Fibroblast of lung (primary cell): ENCODE measurements around the gene CUL2. TPM values are rescaled to one million over a fixed set of nuclear protein-coding genes. Genes with fewer than 3 reads are reported as not detected.
A peak's percentile ranks its signal among the peaks of the same experiment; 100 is the strongest.

Source experiments
- DNase-seq, 2 donors: peaks; one replicate each; pipeline versions ENCODE4 v3.0.0 to v3.0.0-alpha.2; 2010; ENCODE audit warnings: low read depth in 2 of 2
- H2AFZ ChIP-seq: 2 replicates; pipeline ENCODE4 v1.5.1; 2012; ENCODE audit warnings: low read length, control low read depth, inconsistent platforms
- H3K27ac ChIP-seq: 2 replicates; pipeline ENCODE4 v1.5.1; 2011; ENCODE audit warnings: low read length, control low read depth; ENCODE audit not compliant: insufficient read depth
- H3K27me3 ChIP-seq: 2 replicates; pipeline ENCODE4 v1.5.1; 2011; ENCODE audit warnings: mild to moderate bottlenecking, low read length; ENCODE audit not compliant: control insufficient read depth, insufficient read depth
- H3K36me3 ChIP-seq: 2 replicates; pipeline ENCODE4 v1.5.1; 2011; ENCODE audit warnings: low read length; ENCODE audit not compliant: control insufficient read depth, insufficient read depth
- H3K4me1 ChIP-seq: 2 replicates; pipeline ENCODE4 v1.5.1; 2011; ENCODE audit warnings: low read length; ENCODE audit not compliant: control insufficient read depth, insufficient read depth; ENCODE audit errors: extremely low read depth
- H3K4me2 ChIP-seq: 2 replicates; pipeline ENCODE4 v1.5.1; 2011; ENCODE audit warnings: low read length, control low read depth; ENCODE audit not compliant: insufficient read depth; ENCODE audit errors: extremely low read depth
- H3K4me3 ChIP-seq, 4 experiments: fragments of 200-600 bp in 1 of 4; sonication (generic) in 1 of 4; replicated peaks in 1 of 4; 2 replicates each; pipeline ENCODE4 v1.5.1; 2011 to 2016; ENCODE audit warnings: low read length in 4 of 4, low read depth in 3 of 4, mild to moderate bottlenecking in 3 of 4, control low read depth in 2 of 4, inconsistent platforms in 1 of 4, mixed read lengths in 1 of 4; ENCODE audit not compliant: insufficient read depth in 1 of 4; ENCODE audit errors: control extremely low read depth in 1 of 4
- H3K79me2 ChIP-seq: 2 replicates; pipeline ENCODE4 v1.5.1; 2012; ENCODE audit warnings: mild to moderate bottlenecking, low read length, inconsistent platforms; ENCODE audit not compliant: control insufficient read depth, insufficient read depth
- H3K9ac ChIP-seq: 2 replicates; pipeline ENCODE4 v1.5.1; 2011; ENCODE audit warnings: mild to moderate bottlenecking, low read length, control low read depth; ENCODE audit not compliant: insufficient read depth
- H3K9me3 ChIP-seq: 2 replicates; pipeline ENCODE4 v1.5.1; 2012; ENCODE audit warnings: low read depth, low read length; ENCODE audit not compliant: control insufficient read depth, insufficient read depth
- H4K20me1 ChIP-seq: 2 replicates; pipeline ENCODE4 v1.5.1; 2011; ENCODE audit warnings: low read length; ENCODE audit not compliant: control insufficient read depth, insufficient read depth; ENCODE audit errors: extremely low read depth
- EZH2 ChIP-seq: IDR thresholded peaks from 2 replicates; pipeline ENCODE4 v1.5.1; 2012; ENCODE audit warnings: low read length, control low read depth, mild to moderate bottlenecking; ENCODE audit errors: missing control alignments
- polyA plus RNA-seq, 2 donors: library from polyadenylated mRNA; depleted of rRNA in 1 of 2; stranded (reverse) in 1 of 2; unstranded in 1 of 2; fragments of >200 nt; gene quantifications; 2 replicates each; pipeline ENCODE4 v1.2.1, GENCODE V29; 2011 to 2012; ENCODE audit warnings: missing spikeins in 1 of 2
- total RNA-seq: library from RNA; depleted of rRNA; stranded (reverse); fragments of >200 nt; gene quantifications from 2 replicates; pipeline ENCODE4 v1.2.1, GENCODE V29; 2014
- TF ChIP-seq, protein P1 (sequence below), 2 donors: IDR thresholded peaks in 1 of 2; conservative IDR thresholded peaks in 1 of 2; 1 replicate in 1 of 2; 2 replicates in 1 of 2; pipeline ENCODE4 v1.5.1; 2011 to 2012; ENCODE audit warnings: low read length in 2 of 2, control low read depth in 1 of 2, inconsistent platforms in 1 of 2, low read depth in 1 of 2, mild to moderate bottlenecking in 1 of 2

Gene CUL2
- total and polyA plus RNA-seq, 2 donors (not counting 1 experiment from before 2014, with no cell fraction given), result 22.8 to 36.0 TPM

DNA sequence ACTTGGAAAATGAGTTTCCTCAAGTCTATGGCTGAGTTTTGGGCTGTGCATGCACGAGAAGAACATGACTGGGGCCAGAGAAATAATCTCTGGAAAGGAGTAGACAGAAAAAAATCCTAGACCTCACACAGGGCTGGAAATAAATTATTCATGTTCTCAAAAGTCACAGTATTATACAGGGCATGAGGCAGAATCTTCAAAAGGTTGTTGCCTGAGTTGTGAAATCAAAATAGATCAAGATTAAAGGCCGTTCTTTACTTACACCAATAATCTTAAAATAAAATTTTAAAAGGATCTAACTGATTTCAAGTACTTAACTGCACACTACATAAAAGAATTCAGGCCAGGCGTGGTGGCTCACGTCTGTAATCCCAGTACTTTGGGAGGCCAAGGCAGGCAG is 22.4 kb upstream of the CUL2 start:
- no peak overlapping the region for H3K27ac ChIP-seq
- H3K27me3 ChIP-seq, result no peaks in the 10 kb centered on the region
- H3K36me3 ChIP-seq, result no peaks in the 10 kb centered on the region
- no peaks in the 10 kb centered on the region for H3K9me3 ChIP-seq
- H4K20me1 ChIP-seq, result no peaks in the 10 kb centered on the region
- H3K4me2 ChIP-seq, result no peak overlapping the region
- no peak for DNase-seq
- no peaks in the 10 kb centered on the region for H3K4me1 ChIP-seq
- no peak overlapping the region for H3K4me3 ChIP-seq
- no peak overlapping the region for H2AFZ ChIP-seq
- no peaks in the 10 kb centered on the region for H3K79me2 ChIP-seq
- no peak overlapping the region for H3K9ac ChIP-seq
- TF ChIP-seq, protein P1, sequence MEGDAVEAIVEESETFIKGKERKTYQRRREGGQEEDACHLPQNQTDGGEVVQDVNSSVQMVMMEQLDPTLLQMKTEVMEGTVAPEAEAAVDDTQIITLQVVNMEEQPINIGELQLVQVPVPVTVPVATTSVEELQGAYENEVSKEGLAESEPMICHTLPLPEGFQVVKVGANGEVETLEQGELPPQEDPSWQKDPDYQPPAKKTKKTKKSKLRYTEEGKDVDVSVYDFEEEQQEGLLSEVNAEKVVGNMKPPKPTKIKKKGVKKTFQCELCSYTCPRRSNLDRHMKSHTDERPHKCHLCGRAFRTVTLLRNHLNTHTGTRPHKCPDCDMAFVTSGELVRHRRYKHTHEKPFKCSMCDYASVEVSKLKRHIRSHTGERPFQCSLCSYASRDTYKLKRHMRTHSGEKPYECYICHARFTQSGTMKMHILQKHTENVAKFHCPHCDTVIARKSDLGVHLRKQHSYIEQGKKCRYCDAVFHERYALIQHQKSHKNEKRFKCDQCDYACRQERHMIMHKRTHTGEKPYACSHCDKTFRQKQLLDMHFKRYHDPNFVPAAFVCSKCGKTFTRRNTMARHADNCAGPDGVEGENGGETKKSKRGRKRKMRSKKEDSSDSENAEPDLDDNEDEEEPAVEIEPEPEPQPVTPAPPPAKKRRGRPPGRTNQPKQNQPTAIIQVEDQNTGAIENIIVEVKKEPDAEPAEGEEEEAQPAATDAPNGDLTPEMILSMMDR (conservative IDR thresholded peaks at IDR 0.05 in 1 of 2, IDR thresholded peaks at IDR 0.05 in 1 of 2; ENCODE audit: low read depth in 1 of 2, low read length in 2 of 2), result no peak
- TF ChIP-seq EZH2, result no peak

- H3K9me3 ChIP-seq, result no peaks in the 10 kb centered on the region
- TF ChIP-seq, protein P1 (conservative IDR thresholded peaks at IDR 0.05 in 1 of 2, IDR thresholded peaks at IDR 0.05 in 1 of 2; ENCODE audit: low read depth in 1 of 2, low read length in 2 of 2), result no peak
- no peak for TF ChIP-seq EZH2
- DNase-seq, result peak in 1 of 2 donors; percentile 34
These were observed 13.7 kb upstream of the CUL2 start for GRCh38 chr10:35103882-35104281.

DNA sequence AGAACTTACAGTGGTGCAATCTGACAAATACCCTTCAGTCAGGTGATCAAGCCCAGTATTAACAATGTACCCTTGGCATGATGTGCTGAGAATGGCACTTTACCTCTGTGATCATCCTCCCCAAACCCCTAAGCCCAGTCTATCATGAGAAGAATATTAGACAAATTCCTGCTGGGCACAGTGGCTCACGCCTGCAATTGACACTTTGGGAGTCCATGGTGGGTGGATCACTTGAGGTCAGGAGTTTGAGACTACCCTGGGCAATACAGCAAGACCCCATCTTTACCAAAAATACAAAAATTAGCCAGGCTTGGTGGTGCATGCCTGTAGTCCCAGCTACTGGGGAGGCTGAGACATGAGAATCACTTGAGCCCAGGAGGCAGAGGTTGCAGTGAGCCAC is 7.4 kb upstream of the CUL2 start:
- Histone ChIP-seq H3K9me3 (no peaks in the 10 kb centered on the region), H3K4me1 (no peaks in the 10 kb centered on the region), H3K4me2 (no peak overlapping the region), H3K9ac (no peak overlapping the region), H3K4me3 (no peak overlapping the region), H3K36me3 (no peaks in the 10 kb centered on the region), H2AFZ (no peak overlapping the region), H3K27me3 (peaks cover 4% of the 10 kb centered on the region), H3K79me2 (no peaks in the 10 kb centered on the region), H3K27ac (no peak overlapping the region), H4K20me1 (no peaks in the 10 kb centered on the region)
- DNase-seq, result no peak
- TF ChIP-seq, protein P1 (conservative IDR thresholded peaks at IDR 0.05 in 1 of 2, IDR thresholded peaks at IDR 0.05 in 1 of 2; ENCODE audit: low read depth in 1 of 2, low read length in 2 of 2), result no peak
- TF ChIP-seq EZH2, result no peak

More at GRCh38 chr10:35103882-35104281, 13.7 kb upstream of the CUL2 start:
- Histone ChIP-seq H3K9ac (no peak overlapping the region), H3K27ac (no peak overlapping the region), H4K20me1 (no peaks in the 10 kb centered on the region), H3K4me3 (no peak overlapping the region), H3K36me3 (no peaks in the 10 kb centered on the region), H3K27me3 (no peaks in the 10 kb centered on the region), H3K79me2 (no peaks in the 10 kb centered on the region), H3K4me2 (no peak overlapping the region), H3K4me1 (no peaks in the 10 kb centered on the region), H2AFZ (no peak overlapping the region)
